Spleen (tissue), 11 donors: Measurements from ENCODE around the gene KIF26B. TPM values are rescaled to one million over a fixed set of nuclear protein-coding genes. Genes with fewer than 3 reads are reported as not detected.
"Not testable (repeated sequence)": the region's sequence is repeated elsewhere in the genome, so short reads cannot be mapped to it uniquely, and the experiment has no call there.

Experiments used
- DNase-seq: peaks from one replicate; pipeline ENCODE4 v3.0.0-alpha.2; 2020
- H3K27ac ChIP-seq, 8 donors: fragments of 200-600 bp; sonication (generic) in 7 of 8; 1 replicate in 4 of 8; 2 replicates in 4 of 8; pipeline versions ENCODE4 v1.5.0 to v1.8.0; 2016 to 2021; ENCODE audit warnings: inconsistent platforms in 4 of 8, mild to moderate bottlenecking in 4 of 8, moderate library complexity in 1 of 8
- H3K27me3 ChIP-seq, 7 donors: fragments of 200-600 bp; sonication (generic) in 6 of 7; replicated peaks in 1 of 7; 1 replicate in 4 of 7; 2 replicates in 3 of 7; pipeline versions ENCODE4 v1.5.0 to v1.8.0; 2016 to 2021; ENCODE audit warnings: inconsistent platforms in 3 of 7, mild to moderate bottlenecking in 1 of 7
- H3K36me3 ChIP-seq, 6 donors: fragments of 200-600 bp; sonication (generic) in 5 of 6; 1 replicate in 4 of 6; 2 replicates in 2 of 6; pipeline versions ENCODE4 v1.5.0 to v1.8.0; 2016 to 2021; ENCODE audit warnings: inconsistent platforms in 2 of 6
- H3K4me1 ChIP-seq, 6 donors: fragments of 200-600 bp; sonication (generic) in 5 of 6; 1 replicate in 3 of 6; 2 replicates in 3 of 6; pipeline versions ENCODE4 v1.5.0 to v1.8.0; 2016 to 2021; ENCODE audit warnings: inconsistent platforms in 3 of 6
- H3K4me3 ChIP-seq, 8 donors: fragments of 200-600 bp; sonication (generic) in 7 of 8; 1 replicate in 4 of 8; 2 replicates in 4 of 8; pipeline versions ENCODE4 v1.5.0 to v1.8.0; 2016 to 2021; ENCODE audit warnings: inconsistent platforms in 4 of 8, mild to moderate bottlenecking in 4 of 8, moderate library complexity in 2 of 8
- H3K9me3 ChIP-seq, 8 donors: fragments of 200-600 bp; sonication (generic) in 7 of 8; 1 replicate in 4 of 8; 2 replicates in 4 of 8; pipeline versions ENCODE4 v1.5.0 to v1.8.0; 2016 to 2021; ENCODE audit warnings: inconsistent platforms in 4 of 8
- POLR2A ChIP-seq, 3 donors: fragments of 450-650 bp; IDR thresholded peaks; one replicate each; pipeline ENCODE4 v1.5.1; 2017; ENCODE audit warnings: antibody characterized with exemption in 3 of 3, mild to moderate bottlenecking in 1 of 3
- POLR2AphosphoS5 ChIP-seq, 3 donors: sonication (generic); formaldehyde crosslinking; IDR thresholded peaks; one replicate each; pipeline ENCODE4 v1.5.1; 2017; ENCODE audit warnings: antibody characterized with exemption in 3 of 3
- WGBS, 5 donors: extraction: QIAGEN DNeasy Blood & Tissue Kit in 3 of 5; methylation state at CpG; one replicate each; pipeline versions ENCODE4 v1.1.5 to v1.1.7; 2013 to 2018; 5-methylcytosine and 5-hydroxymethylcytosine counted together
- intact Hi-C: fragments of 100-400 bp; cut with DNase I; formaldehyde crosslinking; loops from one replicate; pipeline ENCODE4 v1.15.0; 2023; ENCODE audit warnings: low total_unique reads
- polyA plus RNA-seq, 3 donors: library from polyadenylated mRNA; stranded (reverse); fragments of 200-250 nt; gene quantifications; one replicate each; pipeline ENCODE4 v1.2.1, GENCODE V29; 2013
- total RNA-seq, 7 donors: library from RNA; depleted of rRNA in 3 of 7; stranded (reverse); fragments of >200 nt in 3 of 7; fragmentation: NEBNext Ultra II Directional in 4 of 7; extraction: Animal tissue kit (Norgen Biotek cat#: 25700) in 4 of 7; gene quantifications; one replicate each; pipeline versions ENCODE4 v1.1.0 to v1.2.1, GENCODE V29; 2016 to 2021
- TF ChIP-seq, protein P1 (sequence below), 11 experiments: fragments of 200-600 bp in 7 of 11; fragments of 450-650 bp in 4 of 11; sonication (generic) in 4 of 11; IDR thresholded peaks in 8 of 11; conservative IDR thresholded peaks in 3 of 11; 1 replicate in 7 of 11; 2 replicates in 4 of 11; pipeline versions ENCODE4 v1.4.0 to v1.8.0; 2016 to 2021; ENCODE audit warnings: antibody characterized with exemption in 11 of 11, inconsistent platforms in 4 of 11, mild to moderate bottlenecking in 1 of 11
- donor health status: healthy with polysubstance abuse.
- donor health status: DM: no; HTN: no; CAD: no; lungs with moderate emphysema.
- donor health status: DM: no; HTN: no; CAD: no.
- donor health status: Bipolar disorder and iron deficiency.
- donor health status: healthy.
- donor health status: DM: no; HTN: no; CAD: no.
- donor health status: DM: yes; HTN: yes; CAD: no.

The KIF26B gene
- total and polyA plus RNA-seq, 10 donors = 0.07 to 4.5 (median 0.60) TPM; not detected in 1

DNA sequence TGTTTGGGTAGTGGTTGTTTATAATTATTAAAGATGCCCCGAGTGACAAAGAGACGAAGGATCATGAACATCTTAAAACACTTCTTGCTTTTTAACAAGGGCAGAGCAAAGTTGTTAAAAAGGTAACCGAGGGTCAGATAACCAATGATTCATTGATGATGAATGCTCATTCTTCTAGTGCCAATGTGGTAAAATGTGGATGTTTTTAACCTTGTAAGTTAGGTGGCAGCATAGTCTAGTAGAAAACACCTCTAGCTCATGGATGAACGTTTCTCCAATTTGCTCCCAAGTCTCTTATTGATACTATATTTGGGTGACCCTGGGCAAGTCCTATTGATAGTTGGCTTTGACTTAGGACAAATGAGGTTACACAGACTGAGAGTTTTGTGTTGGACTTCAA is 167.9 kb downstream of the KIF26B start:
- Histone ChIP-seq H3K27me3 (peaks cover 0 to 5% (median 0%) of the 10 kb centered on the region in 7 donors), H3K4me3 (no peak overlapping the region), H3K36me3 (no peaks in the 10 kb centered on the region), H3K4me1 (no peaks in the 10 kb centered on the region), H3K9me3 (no peaks in the 10 kb centered on the region), H3K27ac (no peak overlapping the region)
- TF ChIP-seq, protein P1, sequence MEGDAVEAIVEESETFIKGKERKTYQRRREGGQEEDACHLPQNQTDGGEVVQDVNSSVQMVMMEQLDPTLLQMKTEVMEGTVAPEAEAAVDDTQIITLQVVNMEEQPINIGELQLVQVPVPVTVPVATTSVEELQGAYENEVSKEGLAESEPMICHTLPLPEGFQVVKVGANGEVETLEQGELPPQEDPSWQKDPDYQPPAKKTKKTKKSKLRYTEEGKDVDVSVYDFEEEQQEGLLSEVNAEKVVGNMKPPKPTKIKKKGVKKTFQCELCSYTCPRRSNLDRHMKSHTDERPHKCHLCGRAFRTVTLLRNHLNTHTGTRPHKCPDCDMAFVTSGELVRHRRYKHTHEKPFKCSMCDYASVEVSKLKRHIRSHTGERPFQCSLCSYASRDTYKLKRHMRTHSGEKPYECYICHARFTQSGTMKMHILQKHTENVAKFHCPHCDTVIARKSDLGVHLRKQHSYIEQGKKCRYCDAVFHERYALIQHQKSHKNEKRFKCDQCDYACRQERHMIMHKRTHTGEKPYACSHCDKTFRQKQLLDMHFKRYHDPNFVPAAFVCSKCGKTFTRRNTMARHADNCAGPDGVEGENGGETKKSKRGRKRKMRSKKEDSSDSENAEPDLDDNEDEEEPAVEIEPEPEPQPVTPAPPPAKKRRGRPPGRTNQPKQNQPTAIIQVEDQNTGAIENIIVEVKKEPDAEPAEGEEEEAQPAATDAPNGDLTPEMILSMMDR (IDR thresholded peaks at IDR 0.05 in 8 of 11, conservative IDR thresholded peaks at IDR 0.05 in 3 of 11) = no peak
- TF ChIP-seq POLR2A (IDR thresholded peaks at IDR 0.05) (no peak), POLR2AphosphoS5 (IDR thresholded peaks at IDR 0.05) (no peak)
- intact Hi-C loops = no loop called here
- DNase-seq = no peak
- WGBS, 5 donors = 72 to 77% (median 76%) methylated on average over 4 of the region's 4 CpGs

DNA sequence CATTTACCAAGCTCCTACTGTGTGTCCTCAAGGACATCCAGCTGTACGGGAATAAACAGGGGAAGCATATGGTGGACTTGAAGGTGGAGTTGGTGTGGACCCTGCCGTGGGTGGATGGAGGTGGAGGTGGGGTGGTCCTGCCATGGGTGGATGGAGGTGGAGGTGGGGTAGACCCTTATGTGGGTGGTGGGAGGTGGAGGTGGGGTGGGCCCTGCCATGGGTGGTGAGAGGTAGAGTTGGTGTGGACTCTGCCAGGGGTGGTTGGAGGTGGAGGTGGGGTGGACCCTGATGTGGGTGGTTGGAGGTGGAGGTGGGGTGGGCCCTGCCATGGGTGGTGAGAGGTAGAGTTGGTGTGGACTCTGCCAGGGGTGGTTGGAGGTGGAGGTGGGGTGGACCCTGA is 169.0 kb downstream of the KIF26B start:
- H3K4me3 ChIP-seq, H3K27ac ChIP-seq, intact Hi-C loops, H3K27me3 ChIP-seq, H3K4me1 ChIP-seq, H3K36me3 ChIP-seq, H3K9me3 ChIP-seq, DNase-seq: not testable (repeated sequence)
- WGBS, 5 donors = 87 to 97% (median 91%) methylated on average over 2 of the region's 2 CpGs

DNA sequence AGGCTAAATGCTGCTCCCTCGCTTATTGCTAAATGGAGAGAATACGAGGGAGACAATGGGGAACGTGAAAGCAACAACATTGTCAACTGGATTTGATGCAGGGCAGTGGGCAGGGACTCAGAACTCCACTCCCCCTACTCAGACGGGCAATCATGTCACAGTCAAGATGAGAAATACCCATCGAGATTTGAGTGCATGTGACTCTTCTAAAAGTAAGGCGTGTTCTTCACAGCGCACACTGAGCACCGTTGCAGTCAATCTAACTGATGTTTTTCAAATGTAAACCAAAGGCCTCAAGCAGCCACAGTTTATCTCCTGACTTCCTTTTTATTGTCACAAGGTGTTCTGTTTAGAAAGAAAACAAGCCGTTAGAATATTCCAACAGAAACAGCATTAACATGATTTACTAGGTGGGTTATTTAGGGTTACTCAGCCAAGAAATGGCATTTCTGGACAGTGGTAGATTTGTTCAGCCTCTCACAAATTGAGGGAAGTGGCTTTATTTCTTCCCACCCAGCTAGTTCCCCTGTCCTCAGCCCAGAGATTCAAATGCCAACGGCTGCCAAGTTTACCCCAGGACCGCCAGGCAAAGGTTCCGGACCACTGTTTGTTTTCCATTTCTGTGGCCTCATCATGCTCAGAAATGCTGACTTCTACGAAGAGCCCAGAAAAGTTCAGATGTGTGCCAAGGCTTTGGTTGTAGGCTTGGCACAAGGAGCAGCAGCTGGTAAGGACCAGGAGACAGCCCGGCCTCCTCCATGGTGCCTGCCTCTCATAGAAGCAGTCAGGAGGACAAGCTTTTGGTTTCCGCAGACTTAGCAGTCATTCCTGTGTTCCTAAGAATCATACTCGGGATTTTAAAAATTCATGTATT is 171.4 kb downstream of the KIF26B start:
- TF ChIP-seq POLR2AphosphoS5 (IDR thresholded peaks at IDR 0.05) = no peak
- TF ChIP-seq, protein P1 (IDR thresholded peaks at IDR 0.05 in 8 of 11, conservative IDR thresholded peaks at IDR 0.05 in 3 of 11) = no peak
- TF ChIP-seq POLR2A (IDR thresholded peaks at IDR 0.05) = no peak
- 81 to 88% (median 84%) methylated on average over 16 of the region's 16 CpGs for WGBS, 5 donors
- DNase-seq = no peak

DNA sequence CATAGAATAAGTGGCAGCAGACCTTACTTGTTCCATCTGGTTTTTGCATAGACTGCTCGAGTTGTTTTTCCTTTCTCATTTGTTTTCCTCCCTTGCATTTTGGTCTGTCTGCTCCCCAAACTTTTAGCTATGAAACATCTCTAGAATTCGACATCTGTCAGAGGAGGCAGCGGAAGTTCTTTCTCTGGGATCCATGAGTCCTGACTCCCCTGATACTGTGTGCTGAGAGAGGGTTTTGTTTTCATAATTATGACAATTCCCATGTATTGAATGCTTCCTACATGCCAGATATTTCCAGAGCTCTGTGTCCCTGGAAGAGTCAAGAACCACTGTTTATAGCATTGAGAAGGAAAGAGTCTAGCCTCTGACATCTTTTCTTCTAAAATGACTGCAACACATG is 172.6 kb downstream of the KIF26B start:
- 70 to 86% (median 81%) methylated on average over 3 of the region's 3 CpGs for WGBS, 5 donors
- Histone ChIP-seq H3K4me1 (no peaks in the 10 kb centered on the region), H3K27ac (no peak overlapping the region), H3K9me3 (no peaks in the 10 kb centered on the region), H3K36me3 (no peaks in the 10 kb centered on the region), H3K4me3 (no peak overlapping the region), H3K27me3 (no peaks in the 10 kb centered on the region)
- no peak for DNase-seq
- intact Hi-C loops = no loop called here
- TF ChIP-seq, protein P1 (IDR thresholded peaks at IDR 0.05 in 8 of 11, conservative IDR thresholded peaks at IDR 0.05 in 3 of 11) = no peak
- TF ChIP-seq POLR2A (IDR thresholded peaks at IDR 0.05) (no peak), POLR2AphosphoS5 (IDR thresholded peaks at IDR 0.05) (no peak)

More for the DNA sequence above, 171.4 kb downstream of the KIF26B start:
- no peaks in the 10 kb centered on the region for H3K36me3 ChIP-seq
- no peak overlapping the region for H3K4me3 ChIP-seq
- intact Hi-C loops = no loop called here
- H3K27ac ChIP-seq = no peak overlapping the region
- H3K9me3 ChIP-seq = no peaks in the 10 kb centered on the region
- no peaks in the 10 kb centered on the region for H3K4me1 ChIP-seq
- H3K27me3 ChIP-seq = no peaks in the 10 kb centered on the region
